Pancreas (tissue), 10 donors: Measurements from ENCODE around the gene MAGIX. TPM values are rescaled to one million over a fixed set of nuclear protein-coding genes. Genes with fewer than 3 reads are reported as not detected.

Source experiments
- ATAC-seq, 4 donors: fragments of 200-7000 bp; cut with Tn5 transposase; one replicate each; pipeline versions ENCODE4 v1.8.0 to v1.9.1; 2020; ENCODE audit warnings: mild to moderate bottlenecking in 4 of 4, moderate library complexity in 4 of 4
- DNase-seq, 6 donors: peaks; one replicate each; pipeline ENCODE4 v3.0.0-alpha.2; 2020
- FAIRE-seq: peaks from 2 replicates; lab custom pipeline; 2012; peaks lifted over from hg19 to GRCh38; lab: Jason Lieb, UNC
- H3K27ac ChIP-seq, 4 donors: fragments of 200-600 bp; sonication (generic); 1 replicate in 3 of 4; 2 replicates in 1 of 4; pipeline versions ENCODE4 v1.5.0 to v1.8.0; 2020
- H3K27me3 ChIP-seq, 4 donors: fragments of 200-600 bp; one replicate each; pipeline ENCODE4 v1.8.0; 2021
- H3K36me3 ChIP-seq, 3 donors: fragments of 200-600 bp; sonication (generic) in 1 of 3; one replicate each; pipeline versions ENCODE4 v1.5.0 to v1.8.0; 2020 to 2021
- H3K4me1 ChIP-seq, 3 donors: fragments of 200-600 bp; one replicate each; pipeline ENCODE4 v1.8.0; 2021
- H3K4me3 ChIP-seq, 4 donors: fragments of 200-600 bp; sonication (generic) in 2 of 4; one replicate each; pipeline versions ENCODE4 v1.5.0 to v1.8.0; 2020 to 2021
- H3K9me3 ChIP-seq, 4 donors: fragments of 200-600 bp; one replicate each; pipeline ENCODE4 v1.8.0; 2021
- WGBS, 2 donors: extraction: QIAGEN DNeasy Blood & Tissue Kit; methylation state at CpG; one replicate each; pipeline ENCODE4 v1.1.7; 2013; 5-methylcytosine and 5-hydroxymethylcytosine counted together
- intact Hi-C, 3 donors: fragments of 100-400 bp; cut with DNase I; formaldehyde crosslinking; loops; one replicate each; pipeline versions ENCODE4 v1.11.1 to v1.14.2; 2022
- polyA plus RNA-seq, 2 donors: library from polyadenylated mRNA; stranded (reverse); fragments of 200-250 nt; gene quantifications; one replicate each; pipeline ENCODE4 v1.2.3, GENCODE V29; 2013
- total RNA-seq, 6 donors: library from RNA; stranded (reverse); fragmentation: NEBNext Ultra II Directional in 4 of 6; extraction: Animal tissue kit (Norgen Biotek cat#: 25700) in 4 of 6; gene quantifications; one replicate each; pipeline versions ENCODE4 v1.2.1 to v1.2.4, GENCODE V29; 2021 to 2023
- TF ChIP-seq, protein P1 (sequence below), 4 donors: fragments of 200-600 bp; sonication (generic) in 3 of 4; IDR thresholded peaks; one replicate each; pipeline versions ENCODE4 v1.5.0 to v1.8.0; 2021; ENCODE audit warnings: antibody characterized with exemption in 4 of 4
- donor health status: healthy with polysubstance abuse.
- donor health status: DM: no; HTN: no; CAD: no; lungs with moderate emphysema.
- donor health status: DM: no; HTN: no; CAD: no.
- donor health status: control.
- donor health status: control.
- donor health status: Bipolar disorder and iron deficiency.
- donor health status: DM: yes; HTN: yes; CAD: no.
- donor health status: DM: no; HTN: no; CAD: no.
- donor health status: DM: no; HTN: no; CAD: no.
- donor health status: DM: yes; HTN: yes; CAD: no.

MAGIX gene
- total and polyA plus RNA-seq, 8 donors: 6.8 to 25.7 (median 8.6) TPM

DNA sequence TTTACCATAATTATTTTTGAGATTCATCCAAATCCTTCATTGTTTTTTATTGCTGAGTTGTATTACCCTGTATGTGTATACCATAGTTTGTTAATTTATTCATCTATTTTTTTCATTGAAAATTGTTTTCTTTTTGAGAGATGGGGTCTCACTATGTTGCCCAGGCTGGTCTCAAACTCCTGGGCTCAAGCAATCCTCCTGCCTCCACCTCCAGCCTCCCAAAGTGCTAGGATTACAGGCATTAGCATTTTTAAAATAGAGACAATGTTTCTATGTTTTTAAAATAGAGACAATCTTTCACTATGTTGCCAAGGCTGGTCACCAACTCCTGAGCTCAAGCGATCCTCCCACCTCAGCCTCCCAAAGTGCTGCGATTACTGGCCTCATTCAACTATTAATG is 1.6 kb upstream of the MAGIX start:
- 90 to 97% methylated on average over 2 of the region's 2 CpGs for WGBS, 2 donors
- no peak overlapping the region for H3K4me3 ChIP-seq
- no peaks in the 10 kb centered on the region for H3K4me1 ChIP-seq
- no peaks in the 10 kb centered on the region for H3K27me3 ChIP-seq
- DNase-seq: no peak
- H3K9me3 ChIP-seq: no peaks in the 10 kb centered on the region
- H3K36me3 ChIP-seq: no peaks in the 10 kb centered on the region
- intact Hi-C loops: no loop called here
- FAIRE-seq: no peak
- H3K27ac ChIP-seq: no peak overlapping the region
- ATAC-seq: no peak
- TF ChIP-seq, protein P1, sequence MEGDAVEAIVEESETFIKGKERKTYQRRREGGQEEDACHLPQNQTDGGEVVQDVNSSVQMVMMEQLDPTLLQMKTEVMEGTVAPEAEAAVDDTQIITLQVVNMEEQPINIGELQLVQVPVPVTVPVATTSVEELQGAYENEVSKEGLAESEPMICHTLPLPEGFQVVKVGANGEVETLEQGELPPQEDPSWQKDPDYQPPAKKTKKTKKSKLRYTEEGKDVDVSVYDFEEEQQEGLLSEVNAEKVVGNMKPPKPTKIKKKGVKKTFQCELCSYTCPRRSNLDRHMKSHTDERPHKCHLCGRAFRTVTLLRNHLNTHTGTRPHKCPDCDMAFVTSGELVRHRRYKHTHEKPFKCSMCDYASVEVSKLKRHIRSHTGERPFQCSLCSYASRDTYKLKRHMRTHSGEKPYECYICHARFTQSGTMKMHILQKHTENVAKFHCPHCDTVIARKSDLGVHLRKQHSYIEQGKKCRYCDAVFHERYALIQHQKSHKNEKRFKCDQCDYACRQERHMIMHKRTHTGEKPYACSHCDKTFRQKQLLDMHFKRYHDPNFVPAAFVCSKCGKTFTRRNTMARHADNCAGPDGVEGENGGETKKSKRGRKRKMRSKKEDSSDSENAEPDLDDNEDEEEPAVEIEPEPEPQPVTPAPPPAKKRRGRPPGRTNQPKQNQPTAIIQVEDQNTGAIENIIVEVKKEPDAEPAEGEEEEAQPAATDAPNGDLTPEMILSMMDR (IDR thresholded peaks at IDR 0.05): no peak

DNA sequence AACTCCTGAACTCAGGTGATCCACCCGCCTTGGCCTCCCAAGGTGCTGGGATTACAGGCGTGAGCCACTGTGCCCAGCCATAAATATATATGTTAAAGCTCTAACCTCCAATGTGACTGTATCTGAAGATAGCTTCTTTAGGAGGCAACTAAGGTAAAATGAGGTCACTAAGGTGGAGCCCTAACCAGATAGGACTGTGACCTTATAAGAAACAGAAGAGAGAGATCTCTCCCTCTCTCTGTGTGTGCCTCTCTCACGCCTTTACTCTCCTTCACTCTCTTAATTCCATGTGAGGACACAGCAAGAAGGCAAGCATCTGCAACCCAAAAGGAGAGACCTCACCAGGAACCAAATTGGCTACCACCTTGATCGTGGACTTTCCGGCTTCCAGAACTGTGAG is 926 bp upstream of the MAGIX start:
- FAIRE-seq (no peak), ATAC-seq (no peak), DNase-seq (no peak)
- whole genome bisulfite sequencing, 2 donors: 79 to 93% methylated on average over 5 of the region's 5 CpGs
- intact Hi-C loops: no loop called here
- Histone ChIP-seq H3K27me3 (no peaks in the 10 kb centered on the region), H3K4me1 (no peaks in the 10 kb centered on the region), H3K27ac (peak overlapping the region in 1 of 4 donors; percentile 85), H3K36me3 (no peaks in the 10 kb centered on the region), H3K9me3 (no peaks in the 10 kb centered on the region), H3K4me3 (no peak overlapping the region)
- TF ChIP-seq, protein P1 (IDR thresholded peaks at IDR 0.05): no peak

DNA sequence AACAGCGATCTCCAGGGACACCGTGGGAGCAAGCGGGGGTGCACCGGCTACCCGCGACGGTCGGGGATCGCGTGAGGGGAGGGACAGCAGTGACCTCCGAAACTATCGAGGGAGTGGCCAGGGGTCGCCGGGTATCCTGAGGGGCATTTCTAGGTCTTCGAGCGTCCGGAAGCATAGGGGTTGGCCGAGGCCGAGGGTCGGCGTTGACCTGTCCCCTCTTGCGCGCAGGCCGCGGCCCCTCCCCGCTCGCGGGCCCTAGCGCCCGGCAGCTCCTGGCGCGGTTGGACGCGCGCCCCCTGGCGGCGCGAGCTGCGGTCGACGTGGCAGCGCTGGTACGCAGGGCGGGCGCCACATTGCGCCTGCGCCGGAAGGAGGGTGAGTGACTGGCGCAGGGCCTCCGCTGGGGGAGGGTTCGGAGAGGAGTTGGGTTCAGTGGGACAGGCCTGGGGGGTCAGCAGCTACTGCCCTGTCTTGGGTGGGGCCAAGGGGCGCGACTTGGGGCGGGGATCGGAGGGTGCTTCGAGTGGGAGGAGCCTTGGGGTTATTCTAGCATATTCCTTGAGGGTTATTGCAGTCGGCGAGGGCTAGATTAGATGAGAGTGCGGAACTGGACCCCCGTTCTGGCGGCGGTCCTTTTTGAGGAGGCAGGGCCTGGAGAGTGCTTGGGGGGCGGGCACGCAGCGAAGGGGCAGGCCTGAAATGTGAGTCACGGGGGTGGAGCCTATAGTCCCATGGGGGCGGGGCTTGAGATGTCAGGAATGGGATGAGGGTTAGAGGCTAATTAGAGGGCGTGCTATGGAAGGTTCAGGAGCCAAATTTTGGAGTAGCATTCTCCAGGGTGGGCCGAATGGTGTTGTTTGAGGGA is 1.2 kb downstream of the MAGIX start:
- intact Hi-C loops: no loop called here
- Histone ChIP-seq H3K4me1 (no peaks in the 10 kb centered on the region), H3K27me3 (no peaks in the 10 kb centered on the region), H3K36me3 (no peaks in the 10 kb centered on the region), H3K27ac (peak overlapping the region; percentile 68 to 93 (median 83)), H3K9me3 (no peaks in the 10 kb centered on the region), H3K4me3 (peak overlapping the region; percentile 7 to 43 (median 35))
- TF ChIP-seq, protein P1 (IDR thresholded peaks at IDR 0.05): peak; percentile 55 to 80 (median 68)
- FAIRE-seq: no peak
- WGBS, 2 donors: 1 to 30% methylated on average over 69 of the region's 69 CpGs
- peak; percentile 80 to 84 (median 83) for ATAC-seq
- peak; percentile 78 to 93 (median 88) for DNase-seq

DNA sequence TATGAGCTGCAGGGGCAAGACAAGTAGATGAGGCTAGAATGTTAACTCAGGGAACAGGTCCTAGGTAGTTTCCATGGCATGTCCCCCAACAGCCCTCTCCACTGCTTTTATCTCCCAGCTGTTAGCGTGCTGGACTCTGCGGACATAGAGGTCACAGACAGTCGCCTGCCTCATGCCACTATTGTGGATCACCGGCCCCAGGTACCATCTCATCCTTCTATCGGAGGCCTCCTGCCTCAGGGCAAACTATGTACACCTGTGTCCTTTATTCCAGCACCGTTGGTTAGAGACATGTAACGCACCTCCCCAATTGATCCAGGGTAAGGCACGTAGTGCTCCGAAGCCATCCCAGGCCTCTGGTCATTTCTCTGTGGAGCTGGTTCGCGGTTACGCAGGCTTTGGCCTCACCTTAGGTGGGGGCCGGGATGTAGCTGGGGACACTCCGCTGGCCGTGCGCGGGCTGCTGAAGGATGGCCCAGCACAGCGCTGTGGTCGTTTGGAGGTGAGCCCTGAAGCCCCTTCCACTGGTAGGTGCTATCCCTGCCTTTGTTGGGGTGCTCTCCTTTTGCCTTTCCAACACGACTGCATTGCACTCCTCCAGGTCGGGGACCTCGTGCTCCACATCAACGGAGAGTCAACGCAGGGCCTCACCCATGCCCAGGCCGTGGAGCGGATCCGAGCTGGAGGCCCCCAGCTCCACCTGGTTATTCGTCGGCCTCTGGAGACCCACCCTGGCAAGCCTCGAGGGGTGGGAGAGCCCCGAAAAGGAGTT is 2.2 kb downstream of the MAGIX start:
- ATAC-seq: no peak
- H3K4me1 ChIP-seq: no peaks in the 10 kb centered on the region
- TF ChIP-seq, protein P1 (IDR thresholded peaks at IDR 0.05): no peak
- no peaks in the 10 kb centered on the region for H3K36me3 ChIP-seq
- 79 to 88% methylated on average over 31 of the region's 31 CpGs for WGBS, 2 donors
- no peak overlapping the region for H3K27ac ChIP-seq
- no peak overlapping the region for H3K4me3 ChIP-seq
- no peaks in the 10 kb centered on the region for H3K27me3 ChIP-seq
- no peak for DNase-seq
- intact Hi-C loops: no loop called here
- no peak for FAIRE-seq
- no peaks in the 10 kb centered on the region for H3K9me3 ChIP-seq
